HG03139 (cell line): ENCODE results near the gene LINC01488.

ENCODE experiments used
- ATAC-seq: cut with Tn5 transposase; IDR thresholded peaks from one replicate; pipeline ENCODE4 v1.9.1; 2021; ENCODE audit not compliant: unreplicated experiment

The LINC01488 gene

DNA sequence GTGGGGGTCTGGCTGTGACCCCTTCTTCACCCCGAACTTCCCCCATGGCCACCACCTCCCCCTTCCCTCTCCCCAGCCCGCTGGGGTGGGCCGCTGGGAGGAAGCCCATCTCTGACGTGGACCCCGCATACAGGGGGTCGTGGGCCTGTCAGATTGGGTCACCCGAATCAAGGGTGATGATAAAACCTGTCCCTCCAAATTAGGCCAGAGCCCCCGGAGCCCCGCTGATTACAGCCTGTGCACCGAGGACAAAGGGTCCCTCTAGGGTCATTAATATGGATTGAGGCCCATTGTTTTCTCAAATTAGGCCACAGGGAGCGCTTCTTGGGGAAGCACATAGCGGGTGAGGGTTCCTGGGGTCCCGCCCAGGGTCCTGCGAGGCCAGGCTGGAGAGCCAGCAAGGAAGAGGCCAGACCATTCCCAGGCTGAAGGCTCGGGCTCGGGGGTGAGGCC is 4.9 kb upstream of the LINC01488 start:
- no peak for ATAC-seq

DNA sequence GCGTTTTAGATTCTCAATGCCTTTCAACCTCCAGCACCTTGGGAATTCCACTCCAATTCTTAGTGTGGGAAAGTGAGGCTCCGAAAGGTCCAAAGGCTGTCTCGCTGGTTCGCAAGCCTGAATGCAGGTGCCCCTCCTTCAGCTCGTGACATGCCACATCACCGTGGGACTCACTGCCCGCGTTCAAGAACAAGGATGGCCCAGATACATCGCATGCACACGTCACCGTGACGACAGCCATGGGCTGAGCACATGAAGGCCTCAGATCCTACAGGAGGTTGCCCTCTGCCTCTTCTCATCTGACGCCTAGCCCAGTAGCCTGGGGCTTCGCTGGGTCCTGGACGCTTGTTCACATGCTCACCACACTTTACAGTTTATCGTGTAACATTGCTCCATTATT is 4.4 kb upstream of the LINC01488 start:
- ATAC-seq = no peak

DNA sequence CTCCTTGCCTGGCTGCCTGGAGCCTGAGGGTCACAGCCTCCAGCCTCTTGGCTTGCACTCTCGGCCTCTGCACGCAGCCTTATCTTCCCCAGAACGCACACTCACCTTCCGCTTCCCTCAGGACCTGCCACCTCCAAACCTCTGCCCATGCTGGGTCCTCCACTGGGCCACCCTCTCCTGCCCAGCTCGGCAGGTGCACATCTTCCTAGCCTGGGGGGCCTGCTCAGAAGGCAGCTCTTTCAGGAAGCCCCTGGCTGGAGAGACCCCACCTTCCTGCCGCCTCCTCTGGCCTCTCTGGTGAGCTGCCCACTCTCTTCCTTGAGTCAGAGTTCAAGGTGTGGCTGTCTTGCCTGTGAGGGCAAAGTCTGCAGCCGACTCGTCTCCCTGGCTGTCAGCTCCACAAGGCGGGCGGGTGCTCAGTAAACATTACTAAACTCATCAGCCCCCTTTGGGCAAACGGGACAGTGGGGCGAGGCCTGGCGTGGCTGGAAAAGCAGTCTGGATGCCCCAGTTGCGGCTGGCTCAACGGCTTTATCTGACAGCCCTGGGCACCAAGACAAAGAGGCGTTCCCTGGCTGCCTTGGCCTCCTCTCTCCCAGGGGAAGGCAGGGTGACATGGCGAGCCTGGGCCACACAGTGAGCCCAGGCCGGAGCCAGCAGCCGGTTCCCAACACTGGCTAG is 1.7 kb upstream of the LINC01488 start:
- ATAC-seq = no peak

DNA sequence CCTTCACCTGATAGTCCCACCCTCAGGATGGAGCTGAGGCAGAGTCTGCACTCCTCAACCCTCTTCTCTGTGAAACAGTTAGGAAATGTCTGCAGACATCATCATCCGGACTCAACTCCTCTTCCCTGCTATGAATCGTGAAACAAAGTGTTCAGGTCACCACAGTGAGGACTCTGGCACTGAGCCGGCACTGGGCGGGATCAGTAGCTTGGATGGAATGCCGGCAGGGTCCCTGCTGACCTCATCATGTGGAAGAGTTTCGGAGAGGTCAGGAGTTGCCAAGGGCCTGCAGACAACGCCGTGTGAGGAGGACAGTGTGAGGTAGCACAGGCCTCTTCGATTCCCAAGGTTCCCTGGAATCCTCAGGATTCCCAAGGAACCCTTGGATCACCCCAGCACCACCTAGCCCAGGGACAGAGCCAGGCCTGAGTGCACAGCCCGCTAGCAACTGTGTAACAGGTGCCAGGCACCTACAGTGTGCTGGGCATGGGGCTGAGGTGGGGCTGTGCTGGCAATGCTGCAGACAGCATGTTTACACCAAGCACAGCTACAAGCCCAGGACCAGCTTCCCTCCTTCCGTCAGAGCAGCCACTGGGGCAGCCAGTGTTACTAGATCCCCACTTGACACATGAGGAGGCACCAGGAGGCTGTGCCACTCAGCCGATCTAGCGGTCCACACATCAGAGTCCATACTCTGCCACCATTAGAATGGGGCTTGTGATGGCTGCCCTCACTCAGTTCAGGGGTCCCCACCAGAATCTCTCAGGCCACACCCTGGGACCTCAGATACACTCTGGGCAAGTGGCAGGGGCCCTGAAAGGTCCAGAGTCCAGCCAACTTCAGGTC is 693 bp upstream of the LINC01488 start:
- ATAC-seq = no peak

DNA sequence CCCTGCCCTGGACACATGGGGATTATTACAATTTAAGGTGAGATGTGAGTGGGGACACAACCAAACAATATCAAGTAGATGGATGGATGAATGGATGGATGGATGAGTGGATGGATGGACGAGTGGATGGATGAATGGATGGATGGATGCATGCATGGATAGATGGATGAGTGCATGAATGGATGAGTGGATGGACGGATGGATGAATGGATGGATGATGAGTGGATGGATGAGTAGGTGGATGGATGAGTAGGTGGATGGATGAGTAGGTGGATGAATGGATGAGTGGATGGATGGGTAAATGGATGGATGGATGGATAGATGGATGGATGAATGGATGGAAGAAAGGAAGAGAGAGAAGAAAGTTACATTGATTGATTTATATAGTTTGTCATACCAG is 859 bp downstream of the LINC01488 start:
- ATAC-seq = no peak

DNA sequence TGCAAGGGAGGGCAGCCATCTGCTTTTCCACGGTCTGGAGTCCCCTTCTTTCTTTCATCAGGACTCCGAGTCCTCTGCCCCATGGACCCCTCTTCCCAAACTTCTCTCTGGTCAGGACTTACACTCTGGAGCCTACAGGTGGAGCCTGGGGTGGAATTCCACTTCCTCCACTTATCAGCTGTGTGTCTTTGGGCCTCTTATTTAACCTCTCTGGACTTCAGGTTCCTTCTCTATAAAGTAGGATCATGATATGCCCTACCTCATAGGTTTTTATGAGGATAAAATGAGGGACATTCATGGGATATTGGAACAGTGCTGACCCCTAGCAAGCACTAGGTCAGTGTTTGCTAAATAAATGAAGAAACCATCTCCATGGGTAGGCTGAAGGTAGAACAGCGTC is 1.7 kb downstream of the LINC01488 start:
- ATAC-seq = no peak

DNA sequence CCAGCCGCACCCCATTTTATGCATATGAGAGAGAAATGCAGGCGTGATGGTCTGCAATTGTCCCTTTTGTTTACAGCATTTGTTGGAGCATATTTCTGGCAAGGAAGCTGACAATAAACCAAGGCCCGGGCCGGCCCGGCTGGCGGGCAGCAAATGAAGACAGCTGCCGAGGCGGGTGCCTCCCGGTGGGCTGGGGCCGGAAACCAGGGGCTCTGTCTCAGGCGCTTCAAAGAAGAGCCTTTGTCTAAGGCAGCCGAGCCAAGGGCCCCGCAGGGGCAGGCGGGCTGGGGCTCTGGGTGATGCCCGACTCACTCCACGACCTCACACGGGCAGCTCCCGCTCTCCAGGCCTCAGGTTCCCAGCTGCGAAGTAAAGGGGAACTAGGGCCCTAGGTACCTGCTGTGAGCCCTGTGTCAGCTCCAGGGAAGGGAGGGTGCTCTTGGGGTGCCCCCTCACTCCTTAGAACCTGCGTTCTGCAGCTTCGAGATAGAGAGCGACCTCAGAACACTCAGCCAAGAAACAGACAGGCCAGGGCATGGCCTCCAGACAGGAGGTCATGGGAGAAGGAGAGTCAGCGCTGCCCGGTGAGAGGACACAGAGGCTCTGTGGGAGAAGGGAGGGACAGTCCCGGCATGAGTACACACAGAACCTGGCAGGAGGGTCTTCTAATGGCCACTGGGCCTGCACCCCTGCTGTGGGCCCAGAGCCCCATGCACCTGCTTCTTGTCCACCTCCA is 2.4 kb downstream of the LINC01488 start:
- no peak for ATAC-seq

DNA sequence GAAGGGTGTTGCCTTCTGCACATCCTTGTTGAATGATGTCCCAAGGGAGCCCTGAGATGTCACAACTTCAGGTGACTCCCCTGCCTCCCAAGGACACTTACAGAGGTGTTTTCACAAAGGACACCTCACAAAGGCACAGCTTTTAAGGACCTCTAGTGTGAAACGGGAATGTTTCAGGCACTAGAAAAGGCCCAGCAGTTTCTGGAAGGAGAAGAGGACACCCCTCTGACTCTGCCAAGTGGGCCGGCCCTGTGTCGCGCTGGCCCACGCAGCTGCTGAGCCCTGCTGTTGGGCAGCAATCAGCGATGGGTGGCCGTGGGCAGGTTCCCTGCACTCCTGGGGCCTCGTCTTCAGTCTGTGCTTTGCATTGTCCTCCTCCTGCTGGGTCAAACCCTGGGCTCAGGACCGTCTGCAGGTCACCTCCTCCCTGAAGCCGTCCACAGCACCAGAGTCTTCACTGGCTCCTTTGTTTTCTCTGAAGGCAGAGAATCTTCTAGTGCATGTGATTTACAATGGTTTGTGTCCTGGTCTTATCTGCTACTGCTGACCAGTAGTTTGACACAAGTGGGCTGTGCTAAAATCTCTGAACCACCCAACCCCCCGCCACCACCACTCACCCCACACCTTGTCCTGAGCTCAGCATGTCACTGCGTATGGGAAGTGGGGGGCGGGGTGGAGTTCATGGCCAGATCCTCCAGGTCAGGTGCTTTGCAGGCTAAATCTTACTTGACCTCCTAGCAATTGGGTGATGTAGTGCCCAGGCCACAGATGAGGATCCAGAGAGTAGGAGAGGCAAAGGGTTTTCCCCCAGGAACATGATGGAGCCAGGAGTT is 3.2 kb downstream of the LINC01488 start:
- no peak for ATAC-seq

DNA sequence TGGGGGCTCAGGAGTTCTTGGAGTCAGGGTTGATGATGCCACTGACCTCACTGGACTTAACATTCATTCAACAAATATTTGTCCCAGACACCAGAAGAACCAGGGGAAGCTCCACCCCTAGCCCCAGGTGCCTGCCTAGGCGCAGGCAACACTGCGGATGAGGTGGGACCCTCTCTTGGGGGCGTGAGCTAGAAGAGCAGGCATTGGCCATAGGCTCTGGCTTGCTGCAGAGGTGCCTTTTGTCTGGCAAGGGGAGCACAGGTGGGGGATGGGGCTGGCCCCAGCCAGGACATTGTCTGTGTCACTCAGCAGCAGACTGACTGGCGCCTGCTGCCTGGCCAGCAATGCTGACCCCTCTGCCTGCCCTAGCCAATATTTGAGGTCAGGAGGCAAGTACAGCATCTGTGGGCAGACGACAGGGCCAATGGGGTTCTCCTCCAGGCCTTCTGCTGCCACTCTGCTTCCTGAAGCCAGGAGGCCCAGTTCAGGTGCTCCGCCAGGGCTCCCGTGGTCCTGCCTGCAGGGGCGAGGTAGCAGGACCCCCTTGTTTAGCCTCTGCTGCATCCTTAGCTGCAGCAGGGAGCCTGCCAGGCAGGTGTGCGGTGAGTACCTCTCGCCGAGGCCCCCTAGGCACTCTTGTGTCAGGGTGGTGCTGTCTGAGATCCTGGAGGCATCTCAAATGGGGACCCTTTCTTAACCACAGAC is 4.0 kb downstream of the LINC01488 start:
- ATAC-seq = no peak

DNA sequence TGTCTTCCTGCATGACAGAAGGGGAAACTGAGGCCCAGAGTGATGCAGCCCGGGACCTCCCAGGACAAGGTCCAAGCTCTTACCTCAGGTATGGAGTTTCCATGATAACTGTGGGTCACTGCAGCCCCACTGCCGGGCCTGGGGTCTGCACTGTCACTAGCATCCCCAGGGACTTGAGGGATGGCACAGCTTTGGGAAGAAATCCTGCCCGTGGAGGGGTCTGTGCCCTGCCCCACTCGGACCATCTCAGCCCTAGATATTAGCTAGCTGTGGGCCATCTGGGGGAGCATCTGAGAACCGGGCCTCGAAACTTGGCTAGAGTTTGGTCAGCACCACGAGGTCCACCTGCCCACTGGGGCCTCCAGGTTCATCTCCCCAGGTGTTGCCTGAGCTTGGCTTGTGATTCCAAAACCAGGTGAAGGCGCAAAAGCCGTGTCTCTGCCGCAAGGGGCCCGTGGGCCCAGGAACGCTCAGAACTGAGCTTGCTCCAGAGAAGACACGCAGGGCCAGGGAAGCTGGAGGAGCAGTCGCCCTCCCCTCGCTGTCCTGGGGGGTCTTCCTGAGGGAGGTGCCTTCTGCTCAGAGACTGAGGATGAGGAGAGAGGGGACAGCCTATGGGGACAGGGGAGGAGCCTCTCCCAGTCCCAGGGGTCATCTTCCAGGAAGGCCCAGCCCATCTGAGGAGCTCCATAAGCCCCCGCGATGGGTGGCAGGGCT is 4.8 kb downstream of the LINC01488 start:
- no peak for ATAC-seq

DNA sequence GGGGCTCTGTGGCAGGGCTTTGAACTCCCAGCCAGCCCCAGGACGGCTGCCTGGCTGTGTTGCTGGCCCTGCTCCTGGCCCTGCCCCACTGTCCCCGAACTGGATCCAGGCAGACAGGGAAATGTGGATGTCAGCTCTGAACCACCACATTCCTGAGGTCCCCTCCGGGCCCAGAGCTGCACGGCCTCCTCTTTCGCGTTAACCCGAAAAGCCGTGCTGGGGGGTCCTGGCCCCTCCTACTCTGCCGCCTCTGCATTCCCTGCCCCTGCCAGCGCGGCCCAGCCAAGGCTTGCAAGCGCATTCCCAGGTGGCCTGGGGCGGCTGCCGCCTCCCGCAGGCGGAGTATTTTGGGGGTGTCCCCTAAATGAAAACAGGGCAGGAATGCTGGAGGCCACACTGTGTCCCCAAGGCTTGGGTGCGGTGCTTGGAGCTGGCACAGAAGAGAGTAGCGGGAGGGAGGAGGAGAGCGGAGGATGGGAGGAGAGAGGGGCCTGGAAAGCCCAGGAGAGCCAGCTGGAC is 5.4 kb downstream of the LINC01488 start:
- ATAC-seq = no peak

DNA sequence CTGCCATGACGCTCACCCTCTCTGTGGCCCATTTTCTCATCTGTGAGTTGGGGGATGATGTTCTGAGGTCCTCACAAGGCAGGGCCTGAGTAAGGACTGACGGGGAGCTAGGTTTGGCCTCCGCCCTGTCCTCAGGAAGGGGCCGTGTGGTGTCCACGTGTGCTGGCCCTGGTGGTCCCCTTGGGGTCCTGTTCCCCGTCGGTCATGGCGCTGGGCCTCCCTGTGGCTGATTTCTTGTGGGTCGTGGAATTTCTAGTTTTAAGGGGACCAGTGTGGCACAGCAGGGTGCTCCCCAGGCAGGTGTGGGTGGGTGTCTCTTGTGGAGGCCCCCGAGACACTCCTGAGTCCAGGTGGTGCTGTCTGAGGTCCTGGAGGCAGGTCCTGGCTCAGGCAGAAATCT is 5.9 kb downstream of the LINC01488 start:
- ATAC-seq = no peak

DNA sequence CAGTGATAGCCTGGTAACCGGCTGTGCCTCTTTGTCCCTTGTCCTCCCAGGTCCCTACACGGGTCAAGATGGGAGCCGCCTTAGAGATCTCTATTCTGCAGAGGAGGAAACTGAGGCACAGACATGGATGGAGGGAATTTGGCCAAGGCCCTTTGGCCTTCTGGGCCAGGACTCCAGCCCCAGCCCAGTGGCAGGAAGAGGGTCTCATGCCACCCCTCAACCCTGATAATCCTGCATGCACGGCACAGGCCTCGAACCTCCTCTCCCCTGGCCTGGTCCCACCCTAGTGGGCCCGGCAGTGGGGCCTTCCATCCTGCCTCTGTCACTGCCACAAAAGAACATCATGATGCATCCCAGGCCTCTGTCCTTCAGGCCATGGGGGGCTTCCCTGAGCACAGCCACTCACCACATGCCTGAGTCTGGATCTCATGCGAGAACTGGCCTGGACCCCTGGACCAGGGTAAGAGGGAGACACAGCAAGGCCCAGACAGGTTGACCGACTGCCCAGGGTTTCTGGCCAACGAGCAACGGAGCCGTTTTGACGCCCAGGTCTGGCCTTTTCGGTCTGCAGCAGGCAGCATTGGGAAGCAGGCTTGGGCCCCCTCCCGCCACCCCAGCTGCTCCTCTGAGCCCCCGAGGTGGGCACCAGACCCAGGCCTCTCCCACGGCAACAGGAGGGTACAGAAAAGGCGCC is 6.5 kb downstream of the LINC01488 start:
- no peak for ATAC-seq

DNA sequence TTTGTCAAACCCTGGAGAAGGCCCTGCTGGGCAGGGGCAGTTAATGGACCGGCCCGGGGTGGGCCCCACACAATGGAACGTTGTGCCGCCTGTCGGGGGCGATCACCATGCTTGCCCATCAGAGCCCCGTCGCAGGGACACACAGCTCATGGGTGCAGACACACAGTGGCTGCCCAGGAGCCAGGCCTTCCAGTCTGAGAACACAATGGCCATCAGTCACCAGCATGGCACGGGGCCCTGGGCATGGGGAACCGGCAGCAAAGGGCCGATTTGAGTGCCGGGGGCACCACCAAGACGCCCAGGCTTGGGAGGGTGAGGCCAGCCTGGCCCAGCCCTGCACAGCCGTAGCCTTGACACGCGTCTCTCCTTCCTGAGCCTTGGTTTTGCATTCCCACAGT is 7.1 kb downstream of the LINC01488 start:
- ATAC-seq = no peak

DNA sequence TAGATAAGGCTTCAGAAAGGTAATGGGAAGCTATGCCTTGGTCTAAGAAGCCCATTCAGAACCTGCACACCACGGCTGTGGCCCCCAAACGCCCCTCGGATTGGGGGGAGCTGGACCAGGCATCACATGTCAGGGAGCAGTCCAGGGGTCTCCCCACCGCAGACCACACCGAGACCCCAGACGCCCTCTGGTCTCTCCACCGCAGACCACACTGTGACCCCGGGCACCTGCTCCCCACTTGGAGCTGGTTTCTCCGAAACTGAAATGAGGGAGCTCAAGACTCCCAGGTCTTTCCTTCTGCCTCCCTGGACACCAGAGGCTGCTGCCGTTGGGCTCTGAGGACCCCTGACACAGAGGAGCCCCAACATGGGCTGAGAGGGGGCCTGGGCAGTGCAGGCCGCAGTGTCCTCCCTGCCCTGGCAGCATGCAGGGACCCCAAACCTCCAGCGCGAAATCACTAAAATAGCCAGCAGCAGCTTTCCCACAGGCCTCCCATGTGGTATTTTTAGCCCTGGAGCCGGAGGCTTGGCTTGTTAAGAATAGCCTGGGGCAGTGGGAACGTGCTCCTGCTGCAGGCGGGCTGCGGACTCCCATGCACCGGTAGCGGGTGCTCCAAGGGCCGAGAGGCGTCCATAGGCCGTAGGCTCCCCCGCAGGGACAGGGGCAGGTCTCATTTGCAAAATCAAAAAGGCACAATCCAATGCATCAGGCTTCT is 7.7 kb downstream of the LINC01488 start:
- no peak for ATAC-seq

DNA sequence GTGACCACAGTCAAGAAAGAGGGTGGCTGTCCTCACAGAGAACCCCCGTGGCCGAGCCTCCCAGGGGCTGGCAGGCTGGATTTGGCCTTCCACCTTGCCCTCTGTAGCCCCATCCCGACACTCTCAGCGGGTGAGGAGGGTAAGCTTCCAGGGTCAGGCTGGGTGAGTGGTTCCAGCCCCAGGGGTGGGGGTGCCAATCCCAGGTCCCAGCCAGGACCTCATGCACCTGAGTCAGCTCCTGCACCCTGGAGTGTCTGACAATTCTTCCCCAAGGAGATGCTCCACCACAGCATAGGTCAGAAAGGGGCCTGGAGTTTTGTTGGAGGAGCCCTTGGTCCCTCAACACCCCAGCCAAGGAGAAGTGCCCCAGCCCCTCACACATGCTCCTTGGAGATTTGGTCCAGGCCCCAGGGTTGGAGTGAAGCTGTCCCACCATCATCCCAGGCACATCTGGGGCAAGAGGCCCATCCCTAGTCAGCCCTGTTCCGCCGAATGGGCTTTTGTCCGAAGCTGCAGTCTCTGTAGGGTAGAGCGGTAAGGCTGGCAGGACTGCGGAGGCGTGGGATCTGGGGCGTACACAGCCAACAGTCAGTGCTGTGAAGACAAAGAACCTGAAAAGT is 8.4 kb downstream of the LINC01488 start:
- ATAC-seq = no peak

DNA sequence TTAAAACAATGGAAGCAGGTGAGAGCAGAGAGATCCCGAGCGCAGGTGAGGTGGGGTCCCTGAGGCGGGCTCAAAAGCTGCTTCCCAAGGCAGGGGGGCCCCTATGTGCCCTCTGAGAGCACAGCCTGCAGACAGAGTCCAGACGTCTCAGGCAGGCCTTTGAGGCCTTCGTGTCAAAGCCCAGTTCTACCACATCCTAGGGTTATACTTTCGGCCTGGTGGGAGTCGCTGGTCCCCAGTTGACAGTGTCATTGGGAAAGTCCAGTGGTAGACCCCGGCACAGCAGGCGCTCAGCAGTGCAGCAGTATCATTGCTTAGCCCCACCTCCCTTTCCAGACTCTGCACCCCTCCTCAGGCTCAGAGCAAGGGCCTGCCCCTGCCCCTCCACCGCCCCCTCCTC is 9.1 kb downstream of the LINC01488 start:
- ATAC-seq = no peak
